NCI-H2107 (cell line): ENCODE results near the gene TRMT44.

Experiments
- DNase-seq: peaks from one replicate; lab custom pipeline; 2025; lab: John Stamatoyannopoulos, UW

TRMT44 gene, protein sequence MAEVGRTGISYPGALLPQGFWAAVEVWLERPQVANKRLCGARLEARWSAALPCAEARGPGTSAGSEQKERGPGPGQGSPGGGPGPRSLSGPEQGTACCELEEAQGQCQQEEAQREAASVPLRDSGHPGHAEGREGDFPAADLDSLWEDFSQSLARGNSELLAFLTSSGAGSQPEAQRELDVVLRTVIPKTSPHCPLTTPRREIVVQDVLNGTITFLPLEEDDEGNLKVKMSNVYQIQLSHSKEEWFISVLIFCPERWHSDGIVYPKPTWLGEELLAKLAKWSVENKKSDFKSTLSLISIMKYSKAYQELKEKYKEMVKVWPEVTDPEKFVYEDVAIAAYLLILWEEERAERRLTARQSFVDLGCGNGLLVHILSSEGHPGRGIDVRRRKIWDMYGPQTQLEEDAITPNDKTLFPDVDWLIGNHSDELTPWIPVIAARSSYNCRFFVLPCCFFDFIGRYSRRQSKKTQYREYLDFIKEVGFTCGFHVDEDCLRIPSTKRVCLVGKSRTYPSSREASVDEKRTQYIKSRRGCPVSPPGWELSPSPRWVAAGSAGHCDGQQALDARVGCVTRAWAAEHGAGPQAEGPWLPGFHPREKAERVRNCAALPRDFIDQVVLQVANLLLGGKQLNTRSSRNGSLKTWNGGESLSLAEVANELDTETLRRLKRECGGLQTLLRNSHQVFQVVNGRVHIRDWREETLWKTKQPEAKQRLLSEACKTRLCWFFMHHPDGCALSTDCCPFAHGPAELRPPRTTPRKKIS

DNA sequence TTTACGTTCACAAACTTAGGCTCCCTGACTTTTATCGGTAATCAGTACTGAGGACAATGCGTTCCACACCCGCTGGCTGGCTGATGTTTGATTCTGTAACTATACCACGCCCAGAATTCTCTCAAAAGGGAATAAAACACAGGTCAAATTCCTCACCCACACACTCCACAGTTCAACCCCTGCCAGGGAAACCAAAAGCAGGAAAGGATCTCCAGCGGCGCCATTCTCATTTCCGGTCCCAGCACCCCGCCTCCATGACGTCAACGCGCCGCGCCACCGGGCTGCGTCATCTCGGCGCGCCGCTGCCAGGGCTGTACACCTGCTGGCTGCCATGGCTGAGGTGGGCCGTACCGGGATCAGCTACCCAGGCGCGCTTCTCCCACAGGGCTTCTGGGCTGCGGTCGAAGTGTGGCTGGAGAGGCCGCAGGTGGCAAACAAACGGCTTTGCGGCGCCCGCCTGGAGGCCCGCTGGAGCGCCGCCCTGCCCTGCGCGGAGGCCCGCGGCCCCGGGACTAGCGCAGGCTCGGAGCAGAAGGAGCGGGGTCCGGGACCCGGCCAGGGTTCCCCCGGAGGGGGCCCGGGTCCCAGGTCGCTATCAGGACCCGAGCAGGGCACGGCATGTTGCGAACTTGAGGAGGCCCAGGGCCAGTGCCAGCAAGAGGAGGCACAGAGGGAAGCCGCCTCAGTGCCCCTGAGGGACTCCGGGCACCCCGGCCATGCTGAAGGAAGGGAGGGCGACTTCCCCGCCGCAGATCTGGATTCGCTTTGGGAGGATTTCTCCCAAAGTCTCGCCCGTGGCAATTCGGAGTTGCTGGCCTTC lies at the start of gene TRMT44, which contains the start of gene ACOX3:
TSS of gene TRMT44 (plus strand) at position 286 of the 820 bp plus-strand sequence. CDS start at position 332, 46 bp downstream.
TSS of gene ACOX3 (minus strand) at position 232 of the 820 bp plus-strand sequence. CDS start 24,202 bp downstream, outside the sequence.
- peak; percentile 57 for DNase-seq

DNA sequence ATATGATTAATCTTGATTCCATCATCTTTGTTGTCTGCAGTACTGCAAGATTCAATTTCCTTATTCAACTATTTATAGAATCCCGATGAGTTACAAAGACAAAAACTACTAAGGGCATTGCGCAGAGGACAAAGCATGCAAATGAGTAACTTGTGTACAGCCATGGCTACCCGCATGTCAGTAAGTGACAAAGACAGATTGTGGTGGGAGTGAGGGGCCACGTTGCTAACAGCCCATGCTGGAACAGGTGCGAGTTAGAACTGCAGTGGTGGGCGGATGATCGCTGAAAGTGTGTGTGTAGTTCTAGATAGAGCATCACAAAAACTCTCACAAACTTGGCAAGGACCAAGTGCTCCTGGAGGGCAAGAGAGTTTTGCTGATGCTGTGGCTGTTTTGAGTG lies 49.5 kb upstream of the TRMT44 start:
- DNase-seq = no peak

DNA sequence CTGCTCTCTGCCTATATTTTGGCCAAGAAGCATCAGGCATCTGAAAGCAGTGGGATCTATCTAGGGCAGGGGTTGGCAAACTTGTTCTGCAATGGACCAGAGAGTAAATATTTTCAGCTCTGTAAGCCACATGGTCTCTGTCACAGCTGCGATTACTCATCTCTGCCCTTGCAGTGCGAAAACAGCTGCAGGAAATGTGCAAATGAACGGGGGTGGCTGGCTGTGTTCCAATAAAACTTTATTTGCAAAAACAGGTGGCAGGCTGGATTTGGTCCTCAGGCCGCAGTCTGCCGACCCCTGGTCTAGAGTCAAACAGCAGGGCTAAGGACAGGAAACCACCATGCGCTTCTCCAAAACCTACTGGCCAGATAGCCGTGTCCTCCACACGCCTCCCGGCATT lies 48.6 kb upstream of the TRMT44 start:
- DNase-seq = no peak

DNA sequence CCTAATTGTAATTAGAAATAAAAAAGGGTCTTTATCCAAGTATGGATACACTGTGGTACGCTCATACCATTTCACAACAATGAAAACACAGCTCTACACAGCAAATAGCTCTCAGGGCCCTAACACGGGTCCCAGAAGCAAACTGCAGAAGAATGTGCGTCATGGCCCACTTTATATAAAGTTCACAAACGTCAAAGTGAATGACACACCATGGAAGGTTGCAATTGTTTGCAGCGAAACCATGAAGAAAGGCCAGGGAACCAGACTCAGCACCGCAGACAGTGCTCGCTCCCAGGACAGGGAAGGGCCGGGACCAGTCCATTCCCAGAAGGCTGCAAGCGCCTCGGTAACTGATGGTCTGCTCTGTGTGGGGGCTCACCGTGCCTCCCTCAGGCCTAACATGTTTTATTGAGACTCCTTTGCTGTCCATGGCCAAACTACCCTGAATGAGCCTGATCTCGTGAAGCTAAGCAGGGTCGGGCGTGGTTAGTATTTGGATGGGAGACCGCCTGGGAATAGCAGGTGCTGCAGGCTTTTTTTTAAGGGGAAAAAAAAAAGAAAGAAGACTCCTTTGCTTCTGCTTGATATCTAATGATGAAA lies 47.9 kb upstream of the TRMT44 start:
- DNase-seq = no peak

DNA sequence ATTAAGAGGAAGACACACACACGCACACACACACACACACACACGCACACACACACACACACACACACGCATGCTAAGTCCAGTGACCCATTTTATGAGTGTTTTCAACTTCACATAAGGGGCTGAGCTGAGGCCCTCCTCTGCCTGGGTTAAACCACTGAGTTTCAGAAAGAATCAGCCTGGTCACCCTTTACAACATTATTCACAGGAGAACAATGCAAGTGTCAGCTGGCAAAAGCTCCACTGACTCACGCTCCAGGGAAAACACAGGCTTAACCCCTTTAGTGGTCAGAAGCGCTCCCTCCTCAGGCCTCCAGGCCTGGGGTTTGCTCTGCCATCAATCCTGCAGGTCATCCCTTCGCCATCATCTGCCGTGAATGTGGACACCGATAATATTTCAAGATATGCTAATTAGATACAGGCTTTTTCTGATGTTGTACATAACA lies 47.0 kb upstream of the TRMT44 start:
- DNase-seq = no peak

DNA sequence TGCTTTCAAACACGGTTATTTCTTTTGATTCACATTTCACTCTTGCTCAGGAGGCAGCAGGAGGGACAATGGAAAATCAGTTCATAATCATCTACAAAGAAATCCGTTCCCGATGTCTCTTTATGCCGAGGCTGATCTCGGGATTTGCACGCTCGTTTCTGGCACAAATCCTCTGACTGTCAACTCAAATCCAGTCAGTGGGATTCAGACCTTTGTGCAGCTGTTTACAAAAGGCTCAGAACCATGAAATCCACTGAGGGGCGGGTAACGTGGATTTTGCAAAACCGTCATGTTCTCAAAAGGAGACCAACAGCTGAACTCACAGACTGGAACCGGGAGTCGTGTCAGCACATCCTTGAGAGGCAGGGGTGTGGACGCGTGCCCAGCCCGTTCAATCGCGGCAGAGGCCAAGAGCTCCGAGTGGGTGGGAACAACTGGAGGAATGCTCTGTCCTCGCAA lies 46.5 kb upstream of the TRMT44 start:
- no peak for DNase-seq

DNA sequence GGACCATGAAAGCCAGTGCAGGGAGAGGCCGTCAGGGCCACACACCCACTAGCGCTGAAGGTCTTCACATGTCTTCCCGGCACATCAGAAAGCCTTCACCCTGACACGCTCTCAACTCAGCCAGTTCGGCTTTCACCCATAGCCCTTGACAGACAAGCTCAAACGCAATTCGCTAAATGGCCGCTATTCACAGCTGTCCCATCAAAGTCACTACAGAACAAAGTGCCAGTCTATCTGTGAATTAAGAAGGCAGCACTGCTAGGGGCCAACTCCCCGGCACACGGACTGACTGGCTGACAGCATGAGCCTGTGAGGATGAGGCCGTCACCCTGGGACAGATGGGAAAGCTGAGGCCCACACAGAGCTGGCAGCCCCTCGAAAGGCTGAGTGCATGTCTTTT lies 45.8 kb upstream of the TRMT44 start:
- DNase-seq = no peak

DNA sequence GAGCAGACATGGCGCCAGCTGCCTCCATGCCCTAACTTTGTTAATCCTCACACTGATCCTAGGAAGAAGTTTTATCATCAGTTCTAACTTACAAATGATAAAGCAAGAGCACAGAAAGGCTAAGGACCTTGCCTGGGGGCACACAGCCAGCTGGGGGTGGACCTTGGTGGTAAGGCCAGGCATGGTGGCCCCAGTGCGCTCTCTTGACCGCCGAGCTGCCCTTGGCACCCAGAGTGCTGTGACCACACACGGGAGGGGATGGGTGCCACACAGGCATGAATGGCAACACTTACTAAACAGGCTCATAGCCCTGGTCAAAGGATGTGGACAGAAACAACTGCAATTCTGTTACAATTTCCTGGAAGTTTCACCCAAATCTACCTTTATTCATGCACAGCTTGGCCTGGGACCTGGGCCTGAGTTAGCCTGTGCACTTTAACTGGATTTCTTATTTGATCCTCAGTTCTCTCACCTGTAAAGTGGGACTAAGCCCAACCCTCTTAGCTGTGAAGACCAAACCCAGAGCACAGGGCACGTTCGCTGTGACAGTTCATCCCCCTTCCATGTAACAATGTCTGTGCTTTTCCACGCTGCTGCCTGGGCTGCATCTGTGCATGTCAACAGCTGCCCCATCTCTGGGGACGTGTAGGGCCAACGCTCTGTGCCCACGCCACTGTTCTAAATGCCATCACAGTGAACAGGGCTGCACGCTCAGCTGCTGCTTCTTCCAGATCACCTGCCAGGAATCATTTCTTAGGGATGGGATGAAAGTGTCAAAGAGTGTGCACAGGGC lies 44.9 kb upstream of the TRMT44 start:
- DNase-seq = no peak

DNA sequence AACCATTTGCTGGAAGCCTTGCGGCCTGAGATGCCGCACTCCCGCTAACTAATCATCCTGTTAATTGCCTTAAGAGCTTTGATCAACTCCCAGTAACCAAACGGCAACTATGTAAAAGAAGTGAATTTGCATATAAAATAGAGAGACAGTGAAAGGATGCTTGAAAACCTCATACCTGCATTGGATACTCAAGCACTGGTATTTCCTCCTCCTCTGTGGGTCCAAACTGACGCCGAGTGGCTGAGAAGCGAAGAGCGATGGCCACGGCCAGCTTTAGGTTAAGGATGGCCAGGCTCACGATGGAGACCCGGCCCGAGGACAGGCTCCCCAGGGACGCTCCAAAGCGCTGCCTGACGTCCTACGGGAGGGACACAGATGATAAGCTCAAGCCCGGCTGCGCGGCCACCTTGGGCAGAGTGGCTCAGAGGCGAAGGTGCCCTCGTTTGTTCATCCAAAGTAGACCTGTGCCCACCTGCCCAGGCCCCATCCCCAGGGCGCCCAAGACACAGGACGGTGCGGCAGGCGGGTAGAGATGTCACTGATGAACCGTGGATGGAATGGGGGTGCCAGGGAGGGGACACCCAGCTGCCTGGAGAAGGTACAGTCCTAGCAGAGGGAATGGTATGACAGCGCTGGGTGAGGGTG lies 43.7 kb upstream of the TRMT44 start:
- DNase-seq = no peak

DNA sequence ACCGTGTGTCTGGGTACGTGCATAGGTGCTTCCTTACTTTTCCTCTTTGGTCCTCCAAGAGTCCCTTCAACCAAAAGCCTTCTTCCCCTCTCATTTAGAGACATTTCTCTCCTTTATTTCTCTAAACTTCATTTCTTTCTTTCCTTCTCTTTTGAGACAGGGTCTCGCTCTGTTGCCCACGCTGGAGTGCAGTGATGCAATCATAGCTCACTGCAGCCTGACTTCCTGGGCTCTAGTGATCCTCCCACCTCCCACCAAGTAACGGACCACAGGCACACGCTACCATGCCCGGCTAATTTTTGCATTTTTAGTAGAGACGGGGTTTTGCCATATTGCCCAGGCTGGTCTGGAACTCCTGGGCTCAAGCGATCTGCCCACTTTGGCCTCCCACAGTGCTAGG lies 42.2 kb upstream of the TRMT44 start:
- no peak for DNase-seq

DNA sequence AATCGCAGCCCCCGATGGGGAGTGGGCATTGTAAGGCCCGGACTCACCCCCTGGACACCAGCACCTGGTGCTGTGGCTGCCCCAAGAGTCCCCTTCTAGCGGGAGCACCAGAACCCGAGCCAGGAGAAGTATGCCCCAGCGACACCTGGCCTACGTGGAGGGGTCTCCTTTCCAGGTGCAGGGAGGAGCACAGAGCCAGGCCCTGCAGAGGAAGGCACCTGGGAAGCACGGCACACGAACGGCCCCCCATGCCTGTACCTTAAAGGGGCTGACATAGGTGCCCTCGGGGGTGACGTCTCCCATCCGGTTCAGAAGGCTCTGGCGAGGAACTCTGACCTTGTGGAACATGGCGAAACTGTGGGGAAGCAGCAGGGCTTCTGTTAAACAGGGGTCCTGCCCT lies 41.3 kb upstream of the TRMT44 start:
- no peak for DNase-seq

DNA sequence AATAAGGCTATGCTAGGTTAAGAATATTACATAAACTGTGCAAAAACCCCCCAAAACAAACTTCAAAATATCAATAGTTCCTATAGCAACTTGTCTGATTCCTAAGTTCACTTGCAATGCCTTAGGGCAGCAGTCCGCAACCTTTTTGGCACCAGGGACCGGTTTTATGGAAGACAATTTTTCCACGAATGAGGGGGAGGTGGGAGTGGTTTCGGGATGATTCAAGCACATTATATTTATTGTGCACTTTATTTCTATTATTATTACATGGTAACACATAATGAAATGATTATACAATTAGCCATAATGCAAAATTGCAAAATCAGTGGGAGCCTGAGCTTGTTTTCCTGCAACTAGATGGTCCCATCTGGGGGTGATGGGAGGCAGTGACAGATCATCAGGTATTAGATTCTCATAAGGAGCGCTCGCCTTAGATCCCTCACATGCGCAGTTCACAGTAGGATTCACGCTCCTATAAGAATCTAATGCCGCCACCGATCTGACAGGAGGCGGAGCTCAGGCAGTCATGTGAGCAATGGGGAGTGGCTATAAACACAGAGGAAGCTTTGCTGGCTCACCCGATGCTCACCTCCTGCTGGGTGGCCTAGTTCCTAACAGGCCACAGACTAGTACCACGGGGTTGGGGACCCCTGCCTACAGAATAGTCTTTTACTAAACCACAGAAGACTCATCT lies 39.8 kb upstream of the TRMT44 start:
- no peak for DNase-seq

DNA sequence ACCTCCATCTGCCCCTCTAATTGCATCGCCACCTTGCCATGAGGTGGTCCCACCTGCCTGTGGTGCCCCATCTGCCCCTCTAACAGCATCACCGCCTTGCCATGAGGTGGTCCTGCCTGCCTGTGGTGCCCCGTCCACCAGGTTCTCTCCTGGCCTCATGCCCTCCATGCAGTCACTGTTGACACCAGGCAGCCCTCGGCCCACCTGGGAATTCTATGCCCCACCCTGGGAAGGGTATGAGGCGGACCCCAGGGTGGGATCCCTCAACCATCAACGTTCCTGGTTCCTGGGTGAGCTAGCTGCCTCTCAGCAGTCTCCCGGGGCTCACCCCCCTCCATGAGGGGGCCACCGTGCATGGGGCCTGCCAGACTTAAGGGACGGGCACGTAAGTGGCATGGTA lies 38.9 kb upstream of the TRMT44 start:
- DNase-seq = no peak

DNA sequence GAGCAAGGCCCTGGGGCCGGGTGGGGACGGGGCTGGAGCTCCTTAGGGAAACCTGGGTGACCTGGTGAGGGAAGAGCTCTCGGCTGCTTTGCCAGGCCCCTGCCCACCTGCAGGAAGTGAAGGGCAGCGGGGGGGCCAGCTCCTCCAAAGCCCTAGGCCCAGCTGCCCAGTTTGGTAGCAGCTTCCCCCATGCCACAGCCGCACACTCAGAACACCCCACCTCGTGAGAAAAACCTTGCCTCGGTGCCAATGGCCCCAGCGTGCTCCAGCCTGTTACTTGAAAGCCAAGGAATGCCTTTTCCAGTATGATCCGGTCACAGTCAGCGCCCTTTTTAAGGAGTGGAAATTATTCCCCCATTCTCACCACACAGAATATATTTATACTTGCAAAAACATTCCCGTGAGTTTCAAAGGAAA lies 38.4 kb upstream of the TRMT44 start:
- DNase-seq = no peak

DNA sequence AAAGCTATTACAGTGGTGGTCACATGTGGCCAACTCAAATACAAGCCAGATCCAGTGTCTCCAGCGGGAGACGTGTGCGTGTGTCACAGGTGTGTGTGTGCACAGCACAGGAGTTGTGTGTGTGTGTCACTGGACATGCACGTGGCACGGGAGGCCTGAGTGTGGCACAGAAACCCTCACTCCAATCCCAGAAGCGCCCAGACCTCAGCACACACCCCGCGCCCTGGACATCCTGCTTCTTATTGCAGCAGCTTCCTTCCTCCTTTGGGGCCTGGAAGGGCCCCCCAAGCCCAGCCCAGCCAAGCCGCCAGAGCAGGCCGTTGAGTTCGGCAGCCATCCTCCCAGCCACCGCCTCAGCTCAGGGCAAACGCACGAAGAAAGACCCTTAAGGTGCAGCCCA lies 37.9 kb upstream of the TRMT44 start:
- no peak for DNase-seq

DNA sequence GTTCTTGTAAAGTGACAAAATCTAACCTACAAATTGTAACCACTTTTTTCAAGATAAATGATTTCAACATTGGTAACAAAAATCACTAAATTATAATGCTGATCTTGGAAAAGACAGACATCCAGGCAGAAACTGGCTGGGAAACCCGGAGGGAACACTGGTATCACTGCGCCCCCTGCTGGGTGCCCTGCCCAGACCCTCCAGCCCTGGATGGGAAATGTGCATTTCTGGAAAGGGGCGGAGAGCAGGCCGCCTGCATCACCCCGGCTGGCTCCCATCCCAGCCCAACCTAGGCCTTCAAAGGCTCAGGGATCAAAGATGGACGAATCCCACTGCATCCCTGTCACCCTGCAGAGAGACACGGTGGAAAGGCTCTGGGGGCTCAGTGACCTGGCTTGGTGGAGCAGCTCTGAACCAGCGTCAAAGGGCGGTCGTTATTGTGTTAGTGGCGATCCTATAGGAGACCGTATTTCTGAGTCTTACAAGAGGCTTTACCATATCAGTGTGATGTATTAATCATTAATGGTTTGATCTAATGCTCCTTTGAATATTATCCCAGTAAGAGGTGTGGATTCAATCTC lies 37.3 kb upstream of the TRMT44 start:
- DNase-seq = peak; percentile 22

DNA sequence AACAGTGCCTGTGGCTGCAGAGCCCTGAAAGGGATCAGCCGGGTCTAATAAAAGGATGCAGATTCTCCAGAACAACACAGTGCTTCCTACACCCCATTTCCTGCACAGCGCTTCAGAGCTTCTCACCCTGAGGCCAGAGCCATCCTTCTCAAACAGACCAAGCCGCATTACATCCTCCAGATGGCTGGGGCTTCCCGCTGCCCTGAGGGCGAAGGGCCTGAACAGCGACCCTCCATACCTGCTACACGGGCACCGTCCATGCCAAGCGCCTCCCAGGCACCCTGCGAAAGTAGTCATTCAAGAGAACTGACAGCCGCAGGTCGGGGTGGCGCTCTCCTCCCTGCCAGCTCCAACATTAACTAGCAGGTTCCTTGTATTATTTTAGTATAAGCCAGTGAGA lies 36.6 kb upstream of the TRMT44 start:
- no peak for DNase-seq

DNA sequence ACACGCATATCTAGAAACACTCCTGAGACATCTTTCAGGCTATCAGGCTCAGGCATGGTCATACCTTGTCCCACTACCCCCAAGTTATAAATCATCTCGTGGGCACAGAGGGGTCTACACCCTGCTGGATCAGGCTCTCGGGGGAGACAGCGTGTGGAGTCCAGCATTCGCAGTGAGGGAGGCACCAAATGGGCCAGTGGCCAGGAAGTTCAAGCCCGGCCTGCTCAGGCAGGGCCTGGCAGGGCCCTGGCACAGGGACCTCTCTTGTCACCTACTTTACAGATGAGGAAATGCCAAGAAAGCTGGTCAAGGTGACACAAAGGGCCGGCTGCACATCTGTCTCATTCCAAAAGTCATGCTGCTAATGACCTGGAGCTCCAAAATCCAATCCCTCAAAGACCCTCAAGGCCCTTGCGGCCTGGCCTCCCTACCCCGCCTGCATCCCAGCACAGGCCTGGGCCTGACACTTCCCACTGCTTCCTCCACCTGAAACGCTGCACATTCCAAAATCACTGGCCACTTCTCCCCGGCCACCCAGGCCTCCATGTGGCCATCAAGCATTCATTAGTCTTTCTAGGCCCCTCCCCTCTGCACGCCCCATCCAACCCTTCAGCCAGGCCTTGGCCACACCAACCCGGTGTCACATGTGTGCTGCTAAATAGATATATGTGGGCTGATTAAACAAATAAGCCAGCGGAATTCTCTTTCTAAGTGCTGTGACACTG lies 35.6 kb upstream of the TRMT44 start:
- DNase-seq = no peak

DNA sequence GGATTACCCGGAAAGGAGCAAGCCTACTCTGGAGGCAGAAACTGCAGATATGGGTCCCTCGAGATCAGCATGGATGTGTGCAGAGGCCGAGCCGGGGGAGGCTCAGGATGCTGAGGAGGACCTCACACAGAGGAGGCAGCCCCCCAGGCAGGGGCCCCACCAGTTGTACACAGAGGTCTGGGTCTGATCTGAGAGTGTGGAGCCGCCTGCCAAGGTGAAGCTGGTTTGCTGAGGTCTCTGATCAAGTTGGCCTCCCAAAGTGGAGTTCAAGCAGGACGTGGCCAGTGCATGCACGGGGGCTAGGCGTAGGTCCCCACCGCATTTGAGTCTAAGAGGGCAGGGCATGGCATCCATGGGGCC lies 35.1 kb upstream of the TRMT44 start:
- DNase-seq = no peak
